DMS79 (cell line): ENCODE results near the gene SRGAP1.

Experiments
- DNase-seq: peaks from one replicate; lab custom pipeline; 2025; lab: John Stamatoyannopoulos, UW

SRGAP1 gene

GRCh38 chr12:63907561-63907960, 63.1 kb downstream of the SRGAP1 start:
- no peak for DNase-seq

GRCh38 chr12:63909746-63910145, 65.2 kb downstream of the SRGAP1 start:
- DNase-seq: no peak

GRCh38 chr12:63911341-63911740, 66.8 kb downstream of the SRGAP1 start:
- DNase-seq: no peak

GRCh38 chr12:63912651-63913050, 68.2 kb downstream of the SRGAP1 start:
- no peak for DNase-seq

- no peak for DNase-seq
These were observed 69.4 kb downstream of the SRGAP1 start for GRCh38 chr12:63913929-63914328.

GRCh38 chr12:63915105-63915800, 70.8 kb downstream of the SRGAP1 start:
- no peak for DNase-seq

- no peak for DNase-seq
These were observed 72.3 kb downstream of the SRGAP1 start for GRCh38 chr12:63916561-63917476.

- DNase-seq: no peak
These were observed 73.0 kb downstream of the SRGAP1 start for GRCh38 chr12:63917477-63917862.

GRCh38 chr12:63917864-63918799, 73.6 kb downstream of the SRGAP1 start:
- peak; percentile 24 for DNase-seq

GRCh38 chr12:63918800-63919300, 74.3 kb downstream of the SRGAP1 start:
- no peak for DNase-seq

GRCh38 chr12:63919756-63920155, 75.3 kb downstream of the SRGAP1 start:
- DNase-seq: no peak

GRCh38 chr12:63921157-63921556, 76.7 kb downstream of the SRGAP1 start:
- no peak for DNase-seq

- DNase-seq: no peak
These were observed 78.0 kb downstream of the SRGAP1 start for GRCh38 chr12:63922474-63922873.

- DNase-seq: no peak
These were observed 80.3 kb downstream of the SRGAP1 start for GRCh38 chr12:63924781-63925180.

GRCh38 chr12:63927511-63927910, 83.0 kb downstream of the SRGAP1 start:
- DNase-seq: no peak

GRCh38 chr12:63928305-63928704, 83.8 kb downstream of the SRGAP1 start:
- DNase-seq: no peak

GRCh38 chr12:63929426-63929825, 84.9 kb downstream of the SRGAP1 start:
- no peak for DNase-seq

- DNase-seq: no peak
These were observed 86.5 kb downstream of the SRGAP1 start for GRCh38 chr12:63930971-63931370.

GRCh38 chr12:63931703-63932102, 87.2 kb downstream of the SRGAP1 start:
- no peak for DNase-seq

- DNase-seq: no peak
These were observed 90.4 kb downstream of the SRGAP1 start for GRCh38 chr12:63934936-63935335.

GRCh38 chr12:63935361-63935760, 90.9 kb downstream of the SRGAP1 start:
- DNase-seq: no peak
